KBM-7 (cell line): ENCODE data around the gene INHBB.

Experiments
- DNase-seq: peaks from one replicate; pipeline ENCODE4 v3.0.0-alpha.2; 2015
- in situ Hi-C: fragments of 300-500 bp; cut with MboI; formaldehyde crosslinking; loops from 2 replicates; pipeline ENCODE4 v1.14.3; 2020; ENCODE audit warnings: low sequenced_read_pairs, low pct_unique_long_range_greater_than_20kb, mixed read lengths

INHBB gene

DNA sequence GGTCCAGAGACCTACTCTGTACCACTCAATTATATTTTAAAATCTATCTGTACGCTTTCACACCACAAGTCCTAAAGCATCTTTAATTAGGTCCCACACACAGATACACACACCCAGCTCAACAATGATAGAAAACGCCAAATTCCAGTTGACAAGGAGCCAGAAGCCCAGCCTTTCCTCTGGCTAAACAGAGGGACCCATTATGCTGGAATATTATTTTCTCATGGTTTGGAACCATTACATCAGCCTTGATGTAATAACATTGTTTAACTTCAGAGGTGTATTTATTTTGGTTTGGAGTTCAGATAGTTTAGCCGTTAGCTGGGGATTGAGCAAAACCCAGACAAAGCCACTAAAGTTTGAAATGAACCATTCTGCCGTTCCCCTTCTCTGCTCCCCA lies 14.0 kb upstream of the INHBB start:
- DNase-seq, result no peak
- in situ Hi-C loops, result no loop called here

DNA sequence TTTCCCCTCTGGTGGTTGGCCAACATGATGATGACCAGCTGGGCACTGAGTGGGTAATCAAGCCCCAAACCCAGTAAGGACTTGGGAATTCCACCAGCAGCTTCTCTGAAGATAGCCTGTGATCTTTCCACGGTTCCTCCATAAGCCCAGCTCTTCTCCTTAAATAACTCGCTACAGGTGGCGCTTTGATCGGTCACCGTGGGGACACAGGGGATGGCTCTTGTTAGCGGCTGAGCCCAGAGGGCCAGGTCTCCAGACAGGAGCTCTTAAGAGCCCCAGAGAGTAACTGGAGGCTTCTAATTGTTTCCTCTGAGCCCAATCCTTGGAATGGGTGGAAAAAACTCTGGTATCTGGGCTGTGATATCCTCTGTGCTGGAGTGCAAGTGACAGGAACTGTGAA lies 13.6 kb upstream of the INHBB start:
- no peak for DNase-seq
- in situ Hi-C loops, result no loop called here

DNA sequence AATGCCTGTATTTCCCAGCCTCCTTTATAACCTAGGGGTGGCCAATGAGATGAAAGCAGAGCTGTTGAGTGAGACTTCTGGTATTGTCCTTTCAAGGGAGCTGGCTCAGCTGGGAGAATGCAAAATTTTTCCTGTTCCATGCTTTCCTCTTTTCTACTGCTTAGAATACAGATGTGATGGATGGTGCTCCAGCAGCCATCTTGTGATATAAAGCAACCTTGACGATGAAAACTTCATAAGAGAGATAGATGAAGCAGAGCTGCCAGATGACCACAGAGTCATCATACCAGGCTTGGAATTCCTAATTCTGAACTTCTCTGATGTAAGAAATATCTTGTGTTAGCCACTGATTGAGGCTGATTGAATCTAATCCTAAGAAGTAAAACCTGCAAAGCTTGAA lies 11.9 kb upstream of the INHBB start:
- no peak for DNase-seq
- in situ Hi-C loops, result no loop called here

DNA sequence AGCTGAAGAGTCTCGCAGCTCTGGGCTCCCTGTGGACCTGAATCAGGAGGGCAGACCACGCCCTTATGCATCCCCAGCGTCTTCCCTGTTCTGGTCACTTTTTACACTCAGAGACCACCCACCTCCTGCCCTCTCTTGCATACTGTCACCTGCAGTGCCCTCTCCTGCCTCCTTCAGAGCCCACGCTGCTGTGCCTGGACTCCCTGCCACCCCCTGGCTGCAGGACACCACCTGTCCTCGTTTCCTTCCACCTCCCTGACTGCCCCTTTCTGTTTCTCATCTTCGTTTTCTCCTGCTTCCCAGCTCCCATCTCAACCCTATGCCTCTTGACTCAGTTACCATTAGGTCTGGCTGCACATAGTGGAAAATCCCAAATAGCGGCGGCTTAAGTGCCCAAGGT lies 9.2 kb upstream of the INHBB start:
- in situ Hi-C loops, result no loop called here
- DNase-seq, result no peak

DNA sequence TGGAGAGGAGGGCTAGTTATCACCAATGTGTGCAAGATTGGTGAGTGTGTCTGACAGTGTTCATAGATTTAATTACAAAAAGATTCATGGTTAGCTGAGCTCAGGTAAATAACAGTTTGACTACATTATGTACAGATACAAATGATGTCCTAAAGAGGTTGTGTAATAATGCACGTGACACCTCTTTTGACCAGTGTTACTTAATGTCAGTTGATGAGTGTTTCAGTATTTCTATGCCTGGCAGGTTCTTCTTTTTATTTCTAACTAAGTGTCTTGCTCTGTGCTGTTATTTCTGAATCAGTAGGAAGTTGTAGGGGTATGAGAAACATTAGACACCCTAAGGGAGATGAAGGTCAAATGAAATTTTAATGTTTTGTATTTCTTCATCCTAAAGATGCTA lies 7.9 kb upstream of the INHBB start:
- no peak for DNase-seq
- in situ Hi-C loops, result no loop called here

DNA sequence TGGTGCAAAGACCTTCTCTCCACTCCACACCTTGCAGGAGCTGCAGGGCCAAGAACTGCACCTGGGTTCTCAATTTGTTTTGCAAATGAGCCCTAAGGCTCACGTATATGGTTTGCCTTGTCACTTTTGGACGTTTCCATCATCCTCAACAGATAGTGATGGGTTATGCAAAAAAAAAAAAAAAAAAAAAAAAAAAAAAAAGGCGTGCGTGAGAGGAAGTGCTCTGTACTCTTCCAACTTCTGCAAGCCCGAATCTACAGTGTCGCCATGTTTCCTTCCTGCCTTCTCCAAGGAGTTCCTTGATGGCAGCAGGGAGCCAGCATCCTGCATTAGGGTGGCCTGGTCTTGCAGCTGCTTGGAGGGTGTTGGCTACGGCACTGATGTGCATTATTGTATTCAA lies 4.0 kb upstream of the INHBB start:
- DNase-seq, result no peak
- in situ Hi-C loops, result no loop called here

DNA sequence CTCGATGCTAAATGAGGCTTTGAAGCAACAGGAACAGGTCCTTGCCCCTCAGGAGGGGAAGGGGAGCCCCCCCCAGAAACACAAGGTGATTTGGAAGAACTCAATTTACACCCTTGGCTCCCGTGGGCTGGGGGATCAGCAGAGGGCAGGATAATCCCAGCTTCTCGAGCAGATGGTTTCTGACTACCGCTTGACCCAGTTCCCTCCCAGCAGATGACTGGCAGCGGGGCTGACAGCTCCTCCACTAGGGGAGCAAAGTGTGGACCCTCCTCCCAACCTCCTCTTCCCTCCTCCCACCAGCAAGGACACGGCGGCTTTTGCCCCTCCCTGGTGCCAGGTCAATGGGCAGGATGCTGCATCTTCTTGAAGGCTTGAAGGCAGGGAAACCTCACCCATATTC lies 3.5 kb upstream of the INHBB start:
- in situ Hi-C loops, result no loop called here
- no peak for DNase-seq

DNA sequence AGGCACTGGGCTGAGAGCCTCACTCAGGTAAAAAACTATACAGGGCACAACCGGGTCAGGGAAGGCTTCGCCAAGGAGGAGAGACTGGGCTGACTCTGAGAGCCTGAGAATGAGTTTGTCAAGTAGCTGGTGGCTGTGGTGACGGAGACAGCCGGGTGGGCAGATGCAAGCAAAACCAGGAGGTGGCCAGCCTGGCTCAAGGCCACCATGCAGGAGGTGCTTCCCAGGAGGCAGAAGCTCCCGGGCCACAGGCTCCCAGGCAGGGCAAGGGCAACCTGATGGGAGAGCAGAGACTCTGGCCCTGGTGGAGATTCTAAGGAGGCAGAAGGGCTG lies 2.9 kb upstream of the INHBB start:
- in situ Hi-C loops, result no loop called here
- no peak for DNase-seq

DNA sequence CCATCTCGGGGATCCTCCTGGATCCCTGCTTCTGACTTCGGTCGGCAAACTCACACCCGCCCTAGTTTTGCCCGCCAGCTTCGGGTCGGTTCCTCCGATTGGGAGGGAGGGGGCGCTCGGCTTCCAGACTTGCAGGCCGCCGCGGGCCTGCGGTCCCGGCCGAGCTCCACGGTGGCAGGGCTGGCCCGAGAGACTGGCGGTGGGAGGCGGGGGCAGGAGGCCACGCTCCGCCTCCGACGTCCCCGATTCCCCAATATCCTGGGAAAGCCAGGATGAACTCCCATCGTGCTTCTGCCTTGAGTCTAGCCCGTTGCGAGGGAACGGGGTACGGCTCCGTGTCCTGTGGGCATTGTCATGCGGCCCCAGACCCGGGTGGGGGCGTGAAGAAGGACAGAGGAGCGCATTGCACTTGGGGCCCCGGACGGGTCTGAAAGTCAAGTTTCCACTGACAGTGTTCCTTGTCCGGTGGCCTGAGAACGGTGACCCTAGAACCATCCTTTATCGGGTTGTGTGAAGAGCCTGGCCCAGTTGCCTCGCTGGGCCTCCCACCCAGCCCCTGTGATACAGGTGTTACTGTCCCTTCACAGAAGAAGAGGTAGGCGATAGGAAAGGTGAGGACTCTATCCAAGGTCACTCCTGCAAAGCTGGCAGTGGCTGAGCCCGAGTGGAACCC lies 2.4 kb upstream of the INHBB start:
- in situ Hi-C loops, result no loop called here
- peak; percentile 76 for DNase-seq

DNA sequence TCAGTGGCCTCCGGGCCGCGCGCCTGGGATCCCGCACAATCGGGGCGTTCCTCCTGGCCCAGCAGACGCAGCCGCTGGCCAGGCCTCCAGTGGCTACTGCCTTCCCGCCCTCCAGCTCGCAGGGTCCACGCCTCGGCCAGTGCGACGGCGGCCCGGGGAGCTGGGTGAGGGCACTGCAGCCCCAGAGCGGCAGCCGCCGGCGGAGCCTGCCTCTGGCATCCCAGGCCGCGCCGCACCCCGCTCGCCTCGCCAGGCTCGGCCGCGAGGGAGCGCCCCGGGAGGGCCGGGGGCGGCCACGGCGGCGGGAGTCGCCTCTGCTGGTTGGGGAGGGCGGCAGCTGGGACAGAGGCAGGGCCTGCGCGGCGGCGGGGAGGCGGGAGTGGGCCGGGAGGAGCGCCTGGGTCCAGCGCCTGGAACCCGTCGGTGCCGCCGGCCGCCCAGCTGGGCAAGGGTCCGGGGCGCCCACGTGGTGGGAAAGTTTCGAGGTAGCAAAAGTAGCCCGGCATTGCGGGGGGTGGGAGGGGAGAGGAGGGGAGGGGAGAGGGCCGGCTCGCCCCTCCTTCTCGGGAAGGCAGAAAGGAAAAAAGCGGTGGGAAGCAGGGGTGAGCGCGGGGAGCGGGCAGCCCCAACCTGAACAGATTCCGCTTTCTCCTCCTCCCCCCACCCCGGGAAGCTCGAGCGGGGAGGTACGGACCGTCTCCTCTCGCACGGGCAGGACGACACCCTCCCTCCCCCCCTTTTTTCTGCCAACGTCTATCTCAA lies 1.5 kb upstream of the INHBB start:
- no peak for DNase-seq

DNA sequence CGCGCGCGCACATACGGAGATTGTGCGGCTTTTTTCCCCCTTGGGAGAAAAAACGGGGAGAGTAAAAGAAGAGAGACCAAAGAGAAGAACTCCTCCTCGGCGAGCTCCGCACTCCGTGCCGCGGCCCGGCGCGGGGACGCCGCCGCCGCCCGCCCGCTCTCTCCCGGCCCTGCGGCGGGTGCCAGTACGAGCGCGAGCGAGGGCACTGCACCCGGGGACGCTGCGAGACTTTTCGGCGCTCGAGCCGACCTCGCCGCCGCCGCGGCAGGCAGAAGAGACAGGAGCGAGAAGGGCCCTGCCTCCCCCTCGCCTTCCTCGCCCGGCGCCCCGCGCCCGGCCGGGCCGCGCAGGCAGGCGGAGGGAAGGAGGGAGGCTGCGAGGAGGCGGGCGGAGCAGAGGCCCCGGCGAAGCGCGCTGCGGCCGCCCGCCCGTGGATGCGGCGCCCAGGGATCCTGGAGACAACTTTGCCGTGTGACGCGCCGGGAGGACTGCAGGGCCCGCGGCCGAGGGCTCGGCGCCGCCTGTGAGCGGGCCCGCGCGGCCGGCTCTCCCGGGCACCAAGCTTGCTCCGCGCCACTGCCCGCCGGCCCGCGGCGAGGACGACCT lies 857 bp upstream of the INHBB start:
- in situ Hi-C loops, result no loop called here
- DNase-seq, result peak; percentile 28

More for the DNA sequence above, 1.5 kb upstream of the INHBB start:
- in situ Hi-C loops, result no loop called here

DNA sequence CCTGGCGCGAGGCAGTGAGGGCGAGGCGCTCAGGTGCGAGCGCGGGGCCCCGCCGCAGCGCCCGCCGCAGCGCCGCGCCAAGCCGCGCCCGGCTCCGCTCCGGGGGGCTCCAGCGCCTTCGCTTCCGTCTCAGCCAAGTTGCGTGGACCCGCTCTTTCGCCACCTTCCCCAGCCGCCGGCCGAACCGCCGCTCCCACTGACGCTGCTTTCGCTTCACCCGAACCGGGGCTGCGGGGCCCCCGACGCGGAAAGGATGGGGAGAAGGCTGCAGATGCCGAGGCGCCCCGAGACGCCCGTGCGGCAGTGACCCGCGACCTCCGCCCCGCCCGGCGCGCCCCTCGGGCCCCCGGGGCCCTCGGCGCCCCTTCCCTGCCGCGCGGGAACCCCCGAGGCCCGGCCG lies 328 bp upstream of the INHBB start:
- no peak for DNase-seq
- in situ Hi-C loops, result no loop called here

DNA sequence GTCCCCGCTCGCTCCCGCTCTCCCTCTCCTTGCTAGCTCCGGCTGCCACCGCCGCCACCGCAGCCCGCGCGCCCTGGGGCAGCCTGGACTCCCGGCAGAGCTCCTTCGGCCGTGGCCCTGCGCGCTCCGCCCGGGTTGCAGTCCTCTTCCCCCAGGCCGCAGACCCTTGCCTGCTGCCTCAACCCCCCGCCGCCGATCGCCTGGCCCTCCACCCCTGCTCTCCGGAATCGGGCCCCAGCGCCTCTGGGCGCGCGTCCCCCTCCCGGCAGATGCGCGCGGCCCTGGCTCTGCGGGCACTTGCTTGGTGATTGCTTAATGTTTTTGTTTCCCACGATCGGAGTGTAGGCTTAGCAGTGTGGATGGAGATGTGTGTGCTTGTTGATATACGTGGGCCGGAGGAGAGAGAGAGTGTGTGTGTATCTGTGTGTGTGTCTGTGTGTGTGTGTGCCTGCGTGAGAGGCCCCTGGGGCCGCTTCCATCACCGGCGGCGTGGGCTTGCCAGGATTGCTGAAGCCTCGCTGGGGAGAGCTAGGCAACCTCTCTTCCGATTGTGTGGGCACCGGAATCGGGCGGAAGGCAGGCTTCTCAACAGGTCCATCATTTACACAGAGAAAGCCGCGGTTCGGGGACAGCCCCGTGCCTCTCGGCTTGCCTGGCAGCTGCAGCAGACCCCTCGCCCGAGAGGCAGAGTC lies 877 bp downstream of the INHBB start:
- in situ Hi-C loops, result no loop called here
- peak; percentile 20 for DNase-seq

DNA sequence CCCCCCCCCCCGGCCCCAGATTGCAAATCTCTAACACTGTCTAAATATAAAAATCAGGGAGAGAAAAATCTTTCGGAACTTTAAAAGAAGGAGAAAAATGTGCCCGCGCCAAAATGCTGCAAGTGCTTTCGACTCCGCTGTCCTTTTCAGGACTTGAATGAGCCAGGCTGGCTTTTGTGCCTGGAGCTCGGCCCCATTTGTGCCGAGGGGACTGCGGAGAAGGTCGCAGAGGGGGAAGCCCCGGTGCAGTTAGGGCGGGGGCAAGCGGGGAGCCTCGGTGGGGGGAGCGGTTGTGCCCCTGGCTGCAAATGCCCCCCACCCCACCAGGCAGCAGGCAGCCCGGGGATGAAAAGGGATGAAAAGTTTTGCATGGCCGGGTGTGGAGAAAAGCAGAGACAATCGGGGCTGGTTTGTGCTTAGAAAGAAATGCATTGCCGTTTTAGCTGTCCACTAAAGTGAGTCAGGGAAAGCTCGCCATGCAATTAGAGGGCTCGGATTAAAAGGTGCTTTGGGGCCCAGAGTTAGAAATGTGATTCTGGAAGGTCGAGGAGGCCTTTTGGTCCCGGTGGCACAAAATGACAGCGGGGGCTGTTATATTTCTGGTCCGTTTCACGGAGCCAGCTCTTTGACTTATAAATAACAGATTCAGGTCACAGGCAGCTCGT lies 1.6 kb downstream of the INHBB start:
- no peak for DNase-seq
- in situ Hi-C loops, result no loop called here

DNA sequence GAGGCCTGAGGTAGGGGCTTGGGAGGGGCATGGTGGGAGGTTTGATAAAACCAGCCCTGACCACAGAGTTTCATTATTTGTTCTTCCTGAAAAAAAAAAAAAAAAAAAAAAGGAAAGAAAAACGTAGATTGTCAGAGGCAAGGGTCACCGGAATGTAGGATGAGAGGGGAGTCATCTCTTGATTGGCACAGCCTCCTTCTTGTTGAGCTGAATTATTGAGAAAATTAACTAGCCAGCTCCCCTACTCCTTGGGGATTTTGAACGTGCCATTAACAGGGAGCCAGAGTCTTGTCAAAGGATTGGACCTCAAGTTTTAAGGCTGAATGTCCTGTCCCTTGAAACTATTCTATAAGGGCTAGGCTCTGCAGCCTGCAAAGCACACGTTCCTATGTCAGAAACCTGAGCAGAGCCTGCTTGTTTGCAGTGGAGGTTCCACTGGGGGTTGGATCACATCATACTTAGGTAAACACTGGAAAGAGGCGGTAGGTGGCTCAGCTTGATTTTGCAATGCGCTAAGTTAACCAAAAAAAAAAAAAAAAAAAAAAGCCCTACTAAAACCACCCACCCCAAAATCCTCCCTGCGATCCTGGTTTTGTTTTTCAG lies 2.3 kb downstream of the INHBB start:
- DNase-seq, result no peak
- in situ Hi-C loops, result no loop called here

DNA sequence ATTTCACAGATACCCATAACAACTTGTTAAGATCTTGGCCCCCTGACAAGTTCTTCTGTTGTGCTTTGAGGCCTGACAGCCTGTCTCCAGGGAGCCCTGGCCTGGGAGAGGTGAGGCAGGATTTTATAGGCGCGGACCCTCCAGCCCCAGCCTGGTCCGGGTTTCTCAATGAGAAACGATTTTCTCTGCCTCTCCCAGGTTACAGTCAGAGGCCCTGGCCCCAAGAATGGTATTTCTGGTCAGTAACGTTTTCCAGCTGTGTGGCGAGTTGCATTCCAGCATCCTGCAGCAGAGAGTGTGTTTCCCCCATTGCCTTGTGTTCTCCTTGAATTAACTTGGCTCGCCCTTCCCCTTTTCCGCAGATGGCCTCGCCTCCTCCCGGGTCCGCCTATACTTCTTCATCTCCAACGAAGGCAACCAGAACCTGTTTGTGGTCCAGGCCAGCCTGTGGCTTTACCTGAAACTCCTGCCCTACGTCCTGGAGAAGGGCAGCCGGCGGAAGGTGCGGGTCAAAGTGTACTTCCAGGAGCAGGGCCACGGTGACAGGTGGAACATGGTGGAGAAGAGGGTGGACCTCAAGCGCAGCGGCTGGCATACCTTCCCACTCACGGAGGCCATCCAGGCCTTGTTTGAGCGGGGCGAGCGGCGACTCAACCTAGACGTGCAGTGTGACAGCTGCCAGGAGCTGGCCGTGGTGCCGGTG lies 3.0 kb downstream of the INHBB start:
- in situ Hi-C loops, result no loop called here
- no peak for DNase-seq

DNA sequence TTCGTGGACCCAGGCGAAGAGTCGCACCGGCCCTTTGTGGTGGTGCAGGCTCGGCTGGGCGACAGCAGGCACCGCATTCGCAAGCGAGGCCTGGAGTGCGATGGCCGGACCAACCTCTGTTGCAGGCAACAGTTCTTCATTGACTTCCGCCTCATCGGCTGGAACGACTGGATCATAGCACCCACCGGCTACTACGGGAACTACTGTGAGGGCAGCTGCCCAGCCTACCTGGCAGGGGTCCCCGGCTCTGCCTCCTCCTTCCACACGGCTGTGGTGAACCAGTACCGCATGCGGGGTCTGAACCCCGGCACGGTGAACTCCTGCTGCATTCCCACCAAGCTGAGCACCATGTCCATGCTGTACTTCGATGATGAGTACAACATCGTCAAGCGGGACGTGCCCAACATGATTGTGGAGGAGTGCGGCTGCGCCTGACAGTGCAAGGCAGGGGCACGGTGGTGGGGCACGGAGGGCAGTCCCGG lies 3.5 kb downstream of the INHBB start:
- in situ Hi-C loops, result no loop called here
- no peak for DNase-seq

DNA sequence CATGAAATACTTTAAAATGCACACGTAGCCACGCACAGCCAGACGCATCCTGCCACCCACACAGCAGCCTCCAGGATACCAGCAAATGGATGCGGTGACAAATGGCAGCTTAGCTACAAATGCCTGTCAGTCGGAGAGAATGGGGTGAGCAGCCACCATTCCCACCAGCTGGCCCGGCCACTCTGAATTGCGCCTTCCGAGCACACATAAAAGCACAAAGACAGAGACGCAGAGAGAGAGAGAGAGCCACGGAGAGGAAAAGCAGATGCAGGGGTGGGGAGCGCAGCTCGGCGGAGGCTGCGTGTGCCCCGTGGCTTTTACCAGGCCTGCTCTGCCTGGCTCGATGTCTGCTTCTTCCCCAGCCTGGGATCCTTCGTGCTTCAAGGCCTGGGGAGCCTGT lies 4.1 kb downstream of the INHBB start:
- in situ Hi-C loops, result no loop called here
- no peak for DNase-seq
